HG03469 (cell line): ENCODE measurements around the gene DAPK1.

Source experiments
- ATAC-seq: cut with Tn5 transposase; IDR thresholded peaks from one replicate; pipeline ENCODE4 v1.9.1; 2021; ENCODE audit warnings: mild to moderate bottlenecking, moderate library complexity, moderate number of reproducible peaks; ENCODE audit not compliant: unreplicated experiment

Gene DAPK1

DNA sequence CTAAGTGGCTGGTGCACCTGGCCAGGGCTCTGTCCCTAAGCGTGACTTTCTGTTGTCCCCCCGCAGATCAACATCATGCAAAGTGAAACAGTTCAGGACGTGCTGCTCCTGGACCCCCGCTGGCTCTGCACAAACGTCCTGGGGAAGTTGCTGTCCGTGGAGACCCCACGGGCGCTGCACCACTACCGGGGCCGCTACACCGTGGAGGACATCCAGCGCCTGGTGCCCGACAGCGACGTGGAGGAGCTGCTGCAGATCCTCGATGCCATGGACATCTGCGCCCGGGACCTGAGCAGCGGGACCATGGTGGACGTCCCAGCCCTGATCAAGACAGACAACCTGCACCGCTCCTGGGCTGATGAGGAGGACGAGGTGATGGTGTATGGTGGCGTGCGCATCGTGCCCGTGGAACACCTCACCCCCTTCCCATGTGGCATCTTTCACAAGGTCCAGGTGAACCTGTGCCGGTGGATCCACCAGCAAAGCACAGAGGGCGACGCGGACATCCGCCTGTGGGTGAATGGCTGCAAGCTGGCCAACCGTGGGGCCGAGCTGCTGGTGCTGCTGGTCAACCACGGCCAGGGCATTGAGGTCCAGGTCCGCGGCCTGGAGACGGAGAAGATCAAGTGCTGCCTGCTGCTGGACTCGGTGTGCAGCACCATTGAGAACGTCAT lies 208.5 kb downstream of the DAPK1 start:
- ATAC-seq: no peak

DNA sequence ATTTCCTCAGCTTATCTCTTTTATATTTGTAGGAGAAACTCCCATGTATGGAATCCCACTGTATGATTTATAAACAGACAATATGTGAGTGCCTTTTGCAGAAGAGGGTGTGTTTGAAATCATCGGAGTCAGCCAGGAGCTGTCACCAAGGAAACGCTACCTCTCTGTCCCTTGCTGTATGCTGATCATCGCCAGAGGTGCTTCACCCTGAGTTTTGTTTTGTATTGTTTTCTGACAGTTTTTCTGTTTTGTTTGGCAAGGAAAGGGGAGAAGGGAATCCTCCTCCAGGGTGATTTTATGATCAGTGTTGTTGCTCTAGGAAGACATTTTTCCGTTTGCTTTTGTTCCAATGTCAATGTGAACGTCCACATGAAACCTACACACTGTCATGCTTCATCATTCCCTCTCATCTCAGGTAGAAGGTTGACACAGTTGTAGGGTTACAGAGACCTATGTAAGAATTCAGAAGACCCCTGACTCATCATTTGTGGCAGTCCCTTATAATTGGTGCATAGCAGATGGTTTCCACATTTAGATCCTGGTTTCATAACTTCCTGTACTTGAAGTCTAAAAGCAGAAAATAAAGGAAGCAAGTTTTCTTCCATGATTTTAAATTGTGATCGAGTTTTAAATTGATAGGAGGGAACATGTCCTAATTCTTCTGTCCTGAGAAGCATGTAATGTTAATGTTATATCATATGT lies 210.3 kb downstream of the DAPK1 start:
- no peak for ATAC-seq

- ATAC-seq: no peak
Observed at GRCh38 chr9:87708546-87708945, 210.9 kb downstream of the DAPK1 start.

- no peak for ATAC-seq
Observed at GRCh38 chr9:87708986-87709728, 211.5 kb downstream of the DAPK1 start.

- no peak for ATAC-seq
Observed at GRCh38 chr9:87710443-87710842, 212.8 kb downstream of the DAPK1 start.

DNA sequence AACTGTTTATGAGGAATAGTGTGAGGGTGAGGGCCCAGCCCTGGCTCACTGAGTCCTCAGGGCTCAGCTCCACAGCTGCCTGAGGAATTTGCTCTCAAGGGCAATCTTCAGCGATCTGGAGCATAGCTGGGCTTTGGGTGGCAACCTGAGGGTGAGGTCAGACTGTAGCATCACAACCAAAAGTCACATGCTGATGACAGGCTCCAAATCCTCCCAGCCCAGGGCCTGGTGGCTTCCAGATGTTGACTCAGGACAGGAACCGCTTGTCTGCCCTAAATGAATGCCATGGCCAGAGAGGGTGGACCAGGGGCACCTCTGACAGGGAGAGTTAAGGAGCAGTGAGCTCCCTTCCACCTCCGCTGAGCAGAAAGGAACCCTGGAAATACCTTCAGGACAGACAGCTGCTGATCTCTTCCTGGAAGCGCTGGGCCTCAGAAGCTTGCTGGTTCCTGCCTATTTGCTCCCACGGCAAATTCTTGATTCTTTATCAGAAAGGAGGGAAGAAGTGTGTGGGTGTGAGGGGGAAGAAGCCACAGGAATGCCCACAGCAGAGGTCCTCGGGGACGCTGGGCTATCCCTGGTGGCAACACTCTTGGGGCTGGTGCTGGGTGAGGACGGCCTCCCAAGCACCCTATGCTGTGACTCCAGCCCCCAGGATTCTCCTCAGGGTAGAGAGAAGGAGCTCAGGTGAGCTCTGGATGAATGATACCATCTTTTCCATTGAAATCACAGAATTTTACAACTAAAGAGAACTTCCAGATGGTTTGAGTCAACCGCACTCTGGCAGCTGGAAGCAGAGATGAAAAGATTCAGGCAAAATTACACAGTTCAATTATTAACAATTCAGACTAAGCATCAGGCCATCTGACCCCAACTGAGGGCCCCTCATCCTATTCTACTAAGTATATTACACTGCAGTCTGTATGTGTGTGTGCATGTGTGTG lies 214.5 kb downstream of the DAPK1 start:
- ATAC-seq: no peak

DNA sequence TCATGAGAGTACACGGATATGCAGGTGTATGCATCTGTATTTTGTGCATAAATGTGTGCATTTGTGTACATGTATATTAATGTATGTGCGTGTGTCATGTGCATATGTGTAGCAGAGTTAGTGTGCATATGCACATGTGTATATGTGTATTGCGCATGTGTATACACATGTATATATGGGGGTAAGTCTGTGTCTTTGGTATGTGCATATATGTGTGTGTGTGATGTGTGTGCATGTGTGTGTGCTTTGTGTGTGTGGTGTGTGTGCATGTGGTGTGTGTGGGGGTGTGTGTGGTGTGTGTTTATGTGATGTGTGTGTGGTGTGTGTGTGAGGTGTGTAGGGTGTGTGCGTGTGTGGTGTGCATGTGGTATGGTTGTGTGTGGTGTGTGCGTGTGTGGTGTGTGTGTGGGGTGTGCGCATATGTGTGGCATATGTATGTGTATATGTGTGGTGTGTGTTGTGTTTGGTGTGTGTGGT lies 215.2 kb downstream of the DAPK1 start:
- no peak for ATAC-seq

DNA sequence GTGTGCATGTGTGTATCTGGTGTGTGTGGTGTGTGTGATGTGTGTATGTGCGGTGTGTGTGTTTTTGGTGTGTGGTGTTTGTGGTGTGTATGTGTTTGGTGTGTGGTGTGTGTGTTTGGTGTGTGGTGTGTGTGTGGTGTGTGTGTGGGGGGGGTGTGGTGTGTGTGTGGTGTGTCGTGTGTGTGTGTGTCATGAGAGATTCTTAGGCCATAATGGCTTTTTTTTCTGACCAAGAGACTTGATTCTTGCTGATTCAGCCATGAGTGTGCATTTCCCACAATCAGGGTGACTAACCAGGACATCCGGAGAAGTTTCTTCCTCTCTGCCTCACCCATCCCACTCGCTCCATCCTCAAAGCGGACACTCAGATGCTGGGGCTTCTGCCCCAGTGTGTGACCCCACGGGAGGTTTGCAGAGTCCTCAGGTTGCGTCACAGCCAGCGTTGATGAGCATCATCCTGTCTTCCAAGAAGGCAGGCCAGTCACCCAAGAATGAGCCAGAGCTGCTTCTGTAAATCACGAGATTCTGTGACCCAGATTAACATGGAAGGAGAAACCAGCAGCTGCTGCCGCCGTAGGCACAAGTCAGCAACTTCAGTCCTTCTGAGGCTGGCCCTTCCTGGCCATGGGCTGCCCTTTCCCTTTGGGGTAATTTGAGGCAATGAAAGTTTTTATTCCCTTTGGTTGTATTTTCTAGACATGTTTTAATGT lies 215.8 kb downstream of the DAPK1 start:
- ATAC-seq: no peak

- no peak for ATAC-seq
Observed at GRCh38 chr9:87713988-87714330, 216.3 kb downstream of the DAPK1 start.

DNA sequence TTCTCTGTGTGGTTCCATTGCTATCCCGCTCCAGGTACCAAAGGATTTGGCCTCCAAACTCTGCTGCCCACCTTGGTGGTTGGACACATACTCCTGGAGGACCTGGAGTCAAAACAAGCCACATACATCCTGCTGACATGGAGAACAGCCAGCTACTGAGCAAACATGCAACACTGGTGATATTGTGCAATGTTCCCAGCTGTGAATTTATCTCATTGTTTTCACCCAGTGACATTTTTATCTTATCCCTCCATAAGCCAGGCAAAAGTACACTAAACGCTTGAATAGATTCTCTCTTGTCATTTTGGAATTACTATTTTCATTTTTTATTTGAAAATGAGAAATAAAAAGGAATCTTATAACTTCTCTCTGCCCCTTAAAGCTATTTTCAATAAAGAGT lies 217.2 kb downstream of the DAPK1 start:
- ATAC-seq: no peak

- ATAC-seq: no peak
Observed at GRCh38 chr9:87716141-87716540, 218.5 kb downstream of the DAPK1 start.

- ATAC-seq: no peak
Observed at GRCh38 chr9:87717456-87717855, 219.8 kb downstream of the DAPK1 start.

GRCh38 chr9:87718231-87718630 lies 220.6 kb downstream of the DAPK1 start:
- no peak for ATAC-seq

DNA sequence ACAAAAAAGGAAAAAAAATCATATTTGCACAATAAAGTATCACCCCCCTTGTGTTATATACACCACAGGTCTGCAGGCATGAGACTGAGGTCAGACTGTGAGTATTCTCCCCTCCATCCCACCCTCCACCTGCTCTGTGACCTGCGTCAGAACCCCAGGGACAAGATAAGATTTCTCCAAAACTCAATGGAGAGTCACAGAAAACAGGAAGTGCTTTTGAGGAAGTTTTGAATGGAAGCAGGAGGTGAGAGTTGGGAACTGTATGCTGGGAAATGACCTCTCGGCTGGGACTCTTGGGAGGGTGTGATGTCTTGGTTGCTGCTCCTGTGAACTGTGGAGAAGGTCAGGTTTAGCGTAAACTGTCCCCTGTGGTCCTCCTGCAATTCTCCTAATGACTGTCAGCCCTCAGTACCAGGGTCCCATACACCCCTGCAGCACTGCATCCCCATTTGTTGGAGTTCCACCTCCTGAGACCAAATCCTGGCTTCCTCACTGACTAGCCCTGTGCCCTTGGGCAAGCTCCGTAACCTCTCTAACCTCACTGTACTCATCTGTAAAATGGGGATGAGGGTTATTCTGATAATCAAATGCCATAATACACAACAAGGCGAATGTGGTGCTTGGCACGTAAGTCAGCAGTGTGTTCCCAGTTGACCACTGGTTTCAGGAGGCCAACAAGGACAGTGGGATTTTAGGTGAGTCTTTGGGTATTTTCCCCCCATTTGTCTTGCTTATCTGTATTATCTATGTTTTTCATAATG lies 221.4 kb downstream of the DAPK1 start:
- no peak for ATAC-seq

- no peak for ATAC-seq
Observed at GRCh38 chr9:87720173-87720572, 222.5 kb downstream of the DAPK1 start.

GRCh38 chr9:87722393-87723088 lies 224.9 kb downstream of the DAPK1 start:
- ATAC-seq: no peak

DNA sequence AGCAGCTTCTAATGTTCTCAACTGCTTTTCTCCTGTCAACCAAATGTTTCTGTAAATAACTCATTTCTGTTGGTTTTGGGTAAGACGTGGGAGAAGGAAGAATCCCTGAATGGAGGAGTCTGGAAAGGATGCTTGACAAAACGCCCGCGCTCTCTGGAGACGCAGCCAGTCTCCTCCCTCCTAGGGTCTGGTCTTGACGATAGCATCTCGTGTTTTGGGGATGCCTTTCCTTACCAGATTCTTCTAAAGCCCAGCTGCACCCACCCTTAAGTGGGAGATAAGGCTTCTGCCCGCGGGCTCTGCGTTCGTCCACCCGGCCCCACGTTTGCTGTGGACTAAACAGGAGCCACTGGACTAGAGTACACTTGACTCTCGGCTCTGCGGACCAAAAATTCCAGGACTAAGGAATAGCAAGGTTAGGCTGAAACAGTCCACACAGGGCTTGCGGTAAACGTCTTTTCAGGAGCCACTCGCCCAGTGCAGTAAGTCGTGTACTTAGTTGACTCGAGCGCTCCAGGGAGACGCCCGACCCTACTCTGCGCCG lies 227.8 kb downstream of the DAPK1 start:
- no peak for ATAC-seq

- no peak for ATAC-seq
Observed at GRCh38 chr9:87725900-87726709, 228.4 kb downstream of the DAPK1 start, which contains the start of gene CTSL. CTSL (plus strand) TSS chr9:87726119; CDS start chr9:87727604, 1,485 bp downstream.
